Upper lobe of left lung (tissue), 6 donors: ENCODE data around the gene WBP2. TPM values are rescaled to one million over a fixed set of nuclear protein-coding genes. Genes with fewer than 3 reads are reported as not detected.

Source experiments
- ATAC-seq, 2 donors: fragments of 200-7000 bp; cut with Tn5 transposase; one replicate each; pipeline ENCODE4 v1.9.1; 2022; ENCODE audit warnings: mild to moderate bottlenecking in 2 of 2, moderate library complexity in 2 of 2; ENCODE audit not compliant: low FRiP score in 2 of 2
- DNase-seq, 2 donors: peaks; one replicate each; pipeline ENCODE4 v3.0.0-alpha.2; 2019 to 2020
- H3K27ac ChIP-seq, 4 donors: fragments of 200-600 bp; sonication (generic); one replicate each; pipeline ENCODE4 v1.5.1; 2016 to 2019
- H3K27me3 ChIP-seq, 4 donors: fragments of 200-600 bp; sonication (generic); one replicate each; pipeline ENCODE4 v1.5.1; 2017 to 2019
- H3K36me3 ChIP-seq, 4 donors: fragments of 200-600 bp; sonication (generic); one replicate each; pipeline ENCODE4 v1.5.1; 2016 to 2019
- H3K4me1 ChIP-seq, 4 donors: fragments of 200-600 bp; sonication (generic); one replicate each; pipeline ENCODE4 v1.5.1; 2018 to 2019
- H3K4me3 ChIP-seq, 4 donors: fragments of 200-600 bp; sonication (generic); one replicate each; pipeline ENCODE4 v1.5.1; 2017 to 2019; ENCODE audit warnings: mild to moderate bottlenecking in 2 of 4, moderate library complexity in 1 of 4
- H3K9me3 ChIP-seq, 4 donors: fragments of 200-600 bp; sonication (generic); one replicate each; pipeline ENCODE4 v1.5.1; 2018 to 2019
- EP300 ChIP-seq, 4 donors: sonication (generic); formaldehyde crosslinking; IDR thresholded peaks; one replicate each; pipeline ENCODE4 v1.5.1; 2017; ENCODE audit warnings: antibody characterized with exemption in 4 of 4, control low read depth in 2 of 4
- POLR2A ChIP-seq, 4 donors: fragments of 450-650 bp; IDR thresholded peaks; one replicate each; pipeline ENCODE4 v1.5.1; 2016 to 2017; ENCODE audit warnings: antibody characterized with exemption in 4 of 4, mild to moderate bottlenecking in 2 of 4
- POLR2AphosphoS5 ChIP-seq, 2 donors: sonication (generic); formaldehyde crosslinking; IDR thresholded peaks; one replicate each; pipeline ENCODE4 v1.5.1; 2017; ENCODE audit warnings: antibody characterized with exemption in 2 of 2
- WGBS, 2 donors: methylation state at CpG; one replicate each; pipeline ENCODE4 v1.1.5; 2017 to 2018; 5-methylcytosine and 5-hydroxymethylcytosine counted together
- total RNA-seq, 6 donors: library from RNA; depleted of rRNA in 4 of 6; stranded (reverse); fragments of >200 nt in 4 of 6; gene quantifications; one replicate each; pipeline versions ENCODE4 v1.1.0 to v1.2.1, GENCODE V29; 2016 to 2021
- TF ChIP-seq, protein P1 (sequence below), 6 experiments: fragments of 450-650 bp in 4 of 6; fragments of 200-600 bp in 2 of 6; sonication (generic) in 2 of 6; IDR thresholded peaks; one replicate each; pipeline ENCODE4 v1.5.1; 2016 to 2019; ENCODE audit warnings: antibody characterized with exemption in 6 of 6
- donor health status: DM: no; HTN: no; CAD: no; lungs with moderate emphysema.
- donor health status: DM: no; HTN: yes; CAD: no; lungs with severe emphysema.

The WBP2 gene
- total RNA-seq, 6 donors from 2014 or later = 70.1 to 183 (median 87.8) TPM

- H3K27ac ChIP-seq = peak overlapping the region in 3 of 4 donors; percentile 93 to 96 (median 95)
- H3K4me3 ChIP-seq = no peak overlapping the region
- H3K36me3 ChIP-seq = peaks cover 41 to 69% (median 58%) of the 10 kb centered on the region in 4 donors
- peaks cover 67 to 73% (median 69%) of the 10 kb centered on the region in 4 donors for H3K4me1 ChIP-seq
- no peak for TF ChIP-seq POLR2AphosphoS5 (IDR thresholded peaks at IDR 0.05)
- TF ChIP-seq, protein P1, sequence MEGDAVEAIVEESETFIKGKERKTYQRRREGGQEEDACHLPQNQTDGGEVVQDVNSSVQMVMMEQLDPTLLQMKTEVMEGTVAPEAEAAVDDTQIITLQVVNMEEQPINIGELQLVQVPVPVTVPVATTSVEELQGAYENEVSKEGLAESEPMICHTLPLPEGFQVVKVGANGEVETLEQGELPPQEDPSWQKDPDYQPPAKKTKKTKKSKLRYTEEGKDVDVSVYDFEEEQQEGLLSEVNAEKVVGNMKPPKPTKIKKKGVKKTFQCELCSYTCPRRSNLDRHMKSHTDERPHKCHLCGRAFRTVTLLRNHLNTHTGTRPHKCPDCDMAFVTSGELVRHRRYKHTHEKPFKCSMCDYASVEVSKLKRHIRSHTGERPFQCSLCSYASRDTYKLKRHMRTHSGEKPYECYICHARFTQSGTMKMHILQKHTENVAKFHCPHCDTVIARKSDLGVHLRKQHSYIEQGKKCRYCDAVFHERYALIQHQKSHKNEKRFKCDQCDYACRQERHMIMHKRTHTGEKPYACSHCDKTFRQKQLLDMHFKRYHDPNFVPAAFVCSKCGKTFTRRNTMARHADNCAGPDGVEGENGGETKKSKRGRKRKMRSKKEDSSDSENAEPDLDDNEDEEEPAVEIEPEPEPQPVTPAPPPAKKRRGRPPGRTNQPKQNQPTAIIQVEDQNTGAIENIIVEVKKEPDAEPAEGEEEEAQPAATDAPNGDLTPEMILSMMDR (IDR thresholded peaks at IDR 0.05) = no peak
- TF ChIP-seq POLR2A (IDR thresholded peaks at IDR 0.05) = no peak
- TF ChIP-seq EP300 (IDR thresholded peaks at IDR 0.05) = no peak
- 89 to 90% methylated on average over 11 of the region's 11 CpGs for WGBS, 2 donors
- H3K27me3 ChIP-seq = no peaks in the 10 kb centered on the region
- ATAC-seq (no peak), DNase-seq (no peak)
- H3K9me3 ChIP-seq = no peaks in the 10 kb centered on the region
Measured at GRCh38 chr17:75849279-75849646, 5.9 kb downstream of the WBP2 start.

- Histone ChIP-seq H3K27ac (peak overlapping the region; percentile 88 to 96 (median 94)), H3K4me3 (no peak overlapping the region), H3K9me3 (no peaks in the 10 kb centered on the region), H3K36me3 (peaks cover 41 to 69% (median 58%) of the 10 kb centered on the region in 4 donors), H3K4me1 (peaks cover 67 to 73% (median 69%) of the 10 kb centered on the region in 4 donors), H3K27me3 (no peaks in the 10 kb centered on the region)
- ATAC-seq (no peak), DNase-seq (peak; percentile 81 to 83)
- WGBS, 2 donors = 37 to 41% methylated on average over 13 to 16 of the region's 16 CpGs
- no peak for TF ChIP-seq POLR2A (IDR thresholded peaks at IDR 0.05)
- peak in 1 of 4 donors; percentile 34 for TF ChIP-seq EP300 (IDR thresholded peaks at IDR 0.05)
- peak; percentile 39 to 72 for TF ChIP-seq POLR2AphosphoS5 (IDR thresholded peaks at IDR 0.05)
- TF ChIP-seq, protein P1 (IDR thresholded peaks at IDR 0.05) = peak; percentile 50 to 67 (median 62)
Measured at GRCh38 chr17:75848523-75849278, 6.4 kb downstream of the WBP2 start.

GRCh38 chr17:75847614-75848522 is 7.3 kb downstream of the WBP2 start:
- 88 to 89% methylated on average over 24 to 25 of the region's 25 CpGs for WGBS, 2 donors
- Histone ChIP-seq H3K27ac (peak overlapping the region; percentile 88 to 96 (median 94)), H3K27me3 (no peaks in the 10 kb centered on the region), H3K4me3 (no peak overlapping the region), H3K4me1 (peaks cover 66 to 73% (median 68%) of the 10 kb centered on the region in 4 donors), H3K36me3 (peaks cover 41 to 69% (median 58%) of the 10 kb centered on the region in 4 donors), H3K9me3 (no peaks in the 10 kb centered on the region)
- ATAC-seq (no peak), DNase-seq (no peak)
- TF ChIP-seq POLR2AphosphoS5 (IDR thresholded peaks at IDR 0.05) (no peak), POLR2A (IDR thresholded peaks at IDR 0.05) (no peak)

DNA sequence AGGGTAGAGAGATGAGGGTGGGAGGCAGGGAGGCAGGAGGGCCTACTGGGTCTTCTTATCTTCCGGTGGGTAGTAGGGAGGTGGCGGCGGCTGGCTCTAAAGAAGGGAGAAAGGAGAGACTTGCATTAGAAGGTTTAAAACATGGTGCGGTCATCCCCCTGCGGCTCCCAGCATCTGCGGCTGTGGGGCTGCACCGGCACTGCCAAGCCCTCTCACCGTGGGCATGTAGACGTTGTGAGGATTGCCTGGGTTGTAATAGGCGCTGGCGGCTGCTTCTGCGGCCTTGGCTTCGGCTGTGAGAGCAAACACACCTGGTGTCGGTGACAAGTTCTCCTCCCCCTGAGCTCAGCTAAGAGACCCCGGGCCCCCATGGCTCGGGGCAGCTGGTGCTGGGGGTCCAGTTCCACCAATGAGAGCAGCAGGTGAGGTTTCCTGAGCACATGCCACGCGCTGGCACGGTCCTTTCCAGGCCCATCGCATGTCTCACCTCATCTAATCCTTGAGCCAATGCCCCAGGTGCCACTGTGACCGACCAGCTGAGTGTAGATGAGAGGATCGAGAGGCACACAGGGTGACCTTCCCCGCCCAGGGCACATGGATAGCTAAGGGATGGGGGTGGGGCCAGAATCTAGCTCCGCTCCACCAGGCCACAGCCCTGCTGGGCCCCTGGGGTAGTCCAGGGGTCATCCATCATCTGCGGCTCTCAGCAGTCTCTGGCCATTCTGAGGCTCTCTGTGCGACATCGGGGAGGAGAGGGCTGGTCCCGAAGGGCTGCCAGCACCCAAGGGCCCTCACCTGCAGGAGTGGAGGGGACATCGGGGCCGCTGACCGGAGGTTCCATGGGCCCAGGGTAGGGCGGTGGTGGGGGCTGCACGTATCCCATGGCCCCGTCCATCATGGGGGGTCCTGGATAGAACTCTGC is 8.2 kb downstream of the WBP2 start:
- Histone ChIP-seq H3K36me3 (peaks cover 38 to 67% (median 56%) of the 10 kb centered on the region in 4 donors), H3K27me3 (no peaks in the 10 kb centered on the region), H3K27ac (peak overlapping the region; percentile 88 to 96 (median 94)), H3K4me1 (peaks cover 66 to 75% (median 70%) of the 10 kb centered on the region in 4 donors), H3K9me3 (no peaks in the 10 kb centered on the region), H3K4me3 (no peak overlapping the region)
- no peak for TF ChIP-seq POLR2A (IDR thresholded peaks at IDR 0.05)
- ATAC-seq (no peak), DNase-seq (no peak)
- 91% methylated on average over 13 to 34 of the region's 34 CpGs for WGBS, 2 donors

- ATAC-seq (no peak), DNase-seq (peak in 1 of 2 donors; percentile 42)
- Histone ChIP-seq H3K4me1 (peaks cover 66 to 73% (median 70%) of the 10 kb centered on the region in 4 donors), H3K4me3 (no peak overlapping the region), H3K9me3 (no peaks in the 10 kb centered on the region), H3K27me3 (no peaks in the 10 kb centered on the region), H3K27ac (peak overlapping the region; percentile 88 to 96 (median 94)), H3K36me3 (peaks cover 32 to 59% (median 48%) of the 10 kb centered on the region in 4 donors)
- TF ChIP-seq EP300 (IDR thresholded peaks at IDR 0.05) = no peak
- TF ChIP-seq, protein P1 (IDR thresholded peaks at IDR 0.05) = peak in 1 of 6 experiments; percentile 38
- peak in 1 of 2 donors; percentile 14 for TF ChIP-seq POLR2AphosphoS5 (IDR thresholded peaks at IDR 0.05)
- WGBS, 2 donors = 66 to 73% methylated on average over 17 to 20 of the region's 22 CpGs
Measured at GRCh38 chr17:75845933-75846691, 9.0 kb downstream of the WBP2 start.
